ENCODE data around the gene AKIP1. TPM values are rescaled to one million over a fixed set of nuclear protein-coding genes. Genes with fewer than 3 reads are reported as not detected.

The AKIP1 gene
- total RNA-seq, 1 donor from 2014 or later, result 25.7 TPM

- DNase-seq, result no peak
These were observed 50.4 kb downstream of the AKIP1 start for GRCh38 chr11:8961401-8961800.

- no peak for DNase-seq
These were observed 51.9 kb downstream of the AKIP1 start for GRCh38 chr11:8962841-8963240.

GRCh38 chr11:8963569-8964323, 52.8 kb downstream of the AKIP1 start:
- DNase-seq, result peak; percentile 86

GRCh38 chr11:8964324-8965320, 53.6 kb downstream of the AKIP1 start, which contains the start of gene TMEM9B:
Gene TMEM9B, minus strand, starts transcription at chr11:8964442. Its CDS starts 129 bp downstream, at chr11:8964313.
- DNase-seq, result peak; percentile 86

- no peak for DNase-seq
These were observed 56.2 kb downstream of the AKIP1 start for GRCh38 chr11:8967184-8967583.

Small RNA genes within 50 kb of the gene (small RNA-seq; reads per million reads assigned to genes)
- not detected for gene RF00019

Other genes with a start within 250 kb of the AKIP1 start
- 0.62 TPM for gene TRIM66, start 228.5 kb upstream of the AKIP1 start, total RNA-seq
- gene RPL27A, start 228.4 kb upstream of the AKIP1 start, total RNA-seq, result 762 TPM
- not detected for gene C11orf16, start 21.8 kb downstream of the AKIP1 start, total RNA-seq
- gene ASCL3, start 31.8 kb downstream of the AKIP1 start, total RNA-seq, result not detected
- gene TMEM9B, start 53.3 kb downstream of the AKIP1 start, total RNA-seq, result 62.9 TPM
- 17.9 TPM for gene NRIP3, start 92.8 kb downstream of the AKIP1 start, total RNA-seq
- gene SCUBE2, start 180.4 kb downstream of the AKIP1 start, total RNA-seq, result 4.7 TPM